GM10248 (cell line): ENCODE results near the gene ATP9A.

Experiments used
- CTCF ChIA-PET: fragments of 300-600 bp; sonication (Branson Sonifier 250); formaldehyde crosslinking; extraction: SDS; loops from one replicate; lab custom pipeline; 2021; ENCODE audit warnings: antibody characterized with exemption; lab: Yijun Ruan, JAX
- POLR2A ChIA-PET: fragments of 350-650 bp; sonication (Branson Sonifier 250); formaldehyde crosslinking; extraction: SDS; loops from one replicate; lab custom pipeline; 2020; ENCODE audit warnings: antibody characterized with exemption; lab: Yijun Ruan, JAX
- DNase-seq: peaks from one replicate; pipeline ENCODE4 v3.0.0; 2012; ENCODE audit errors: extremely low spot score
- CTCF ChIP-seq: IDR thresholded peaks from 2 replicates; pipeline ENCODE4 v1.5.1; 2012; ENCODE audit warnings: mild to moderate bottlenecking, low read depth; ENCODE audit errors: extremely low read depth, missing control alignments, control extremely low read depth

The ATP9A gene

GRCh38 chr20:51631953-51632352, 136.2 kb downstream of the ATP9A start:
- ChIA-PET CTCF (no interaction called here), POLR2A (no interaction called here)
- TF ChIP-seq CTCF: no peak
- no peak for DNase-seq

- CTCF ChIA-PET: no interaction called here
- no peak for TF ChIP-seq CTCF
- POLR2A ChIA-PET: no interaction called here
- DNase-seq: no peak
Measured at GRCh38 chr20:51631011-51631950, 136.9 kb downstream of the ATP9A start.

DNA sequence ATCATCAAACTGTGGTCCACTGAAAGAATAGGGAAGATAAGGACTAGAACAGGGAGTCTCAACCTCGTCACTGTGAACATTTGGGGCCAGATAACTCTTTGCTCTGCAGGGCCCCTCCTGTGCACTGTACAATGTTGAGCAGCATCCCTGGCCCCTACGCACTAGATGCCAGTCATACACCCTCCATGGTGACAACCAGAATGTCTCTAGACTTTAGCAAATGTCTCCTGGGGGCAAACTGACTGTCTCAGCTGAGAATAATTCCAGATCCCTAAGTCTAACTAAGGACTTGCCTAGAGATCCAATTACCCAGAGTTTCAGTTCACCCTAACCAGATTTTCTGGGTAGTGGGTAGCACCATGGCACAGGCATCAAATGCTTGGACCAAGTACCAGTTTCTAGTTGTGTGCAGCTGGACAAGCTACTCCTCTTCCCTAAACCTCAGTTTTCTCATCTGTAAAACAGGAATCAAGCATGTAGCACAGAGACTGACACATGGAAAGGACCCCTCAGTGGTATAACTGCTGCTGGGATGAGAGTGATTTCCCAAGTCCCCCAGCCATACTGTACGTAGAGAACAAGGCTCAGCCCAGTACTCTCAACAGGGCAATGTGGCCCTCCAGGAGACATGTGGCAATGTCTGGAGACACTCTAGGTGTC, 138.7 kb downstream of the ATP9A start:
- TF ChIP-seq CTCF: no peak
- CTCF ChIA-PET: interaction anchor here (2.2 kb wide), 1 partner anchor 257 kb away, joined by 5 read pairs; no protein-coding TSS in a partner anchor
- DNase-seq: no peak
- POLR2A ChIA-PET: no interaction called here

- CTCF ChIA-PET: interaction anchor here (0.8 to 2.2 kb wide), 2 partner anchors 9 to 256 kb away, joined by 3 to 5 read pairs; no protein-coding TSS in a partner anchor
- POLR2A ChIA-PET: no interaction called here
- no peak for DNase-seq
- no peak for TF ChIP-seq CTCF
Measured at GRCh38 chr20:51628533-51629398, 139.4 kb downstream of the ATP9A start.

GRCh38 chr20:51627586-51627985, 140.6 kb downstream of the ATP9A start:
- no peak for TF ChIP-seq CTCF
- ChIA-PET CTCF (no interaction called here), POLR2A (no interaction called here)
- DNase-seq: no peak

- no peak for TF ChIP-seq CTCF
- DNase-seq: no peak
- ChIA-PET CTCF (interaction anchor here (0.8 to 2.3 kb wide), 9 partner anchors 15 to 644 kb away, joined by 3 to 16 read pairs (median 6); no protein-coding TSS in a partner anchor), POLR2A (no interaction called here)
Measured at GRCh38 chr20:51625105-51625504, 143.1 kb downstream of the ATP9A start.
